Neural cell (in vitro differentiated cells): ENCODE data around the gene GJA3. TPM values are rescaled to one million over a fixed set of nuclear protein-coding genes. Genes with fewer than 3 reads are reported as not detected.

Experiments
- H2AFZ ChIP-seq: fragments of 200-600, 300-800 bp; sonication (generic), shearing (Covaris generic); 2 replicates; pipeline ENCODE4 v1.6.0; 2014; ENCODE audit warnings: low read depth, mild to moderate bottlenecking, antibody characterized with exemption, low read length, moderate library complexity
- H3F3A ChIP-seq: fragments of 200-600 bp; shearing (Covaris generic); 2 replicates; pipeline ENCODE4 v1.6.1; 2016; ENCODE audit warnings: mild to moderate bottlenecking, moderate library complexity, mixed read lengths, antibody characterized with exemption, low read length; ENCODE audit not compliant: insufficient read depth, poor library complexity, severe bottlenecking
- H3K27ac ChIP-seq: fragments of 200-600, 300-800 bp; sonication (generic), shearing (Covaris generic); 2 replicates; pipeline ENCODE4 v1.5.1; 2014; ENCODE audit warnings: mild to moderate bottlenecking, low read length, moderate library complexity
- H3K27me3 ChIP-seq: fragments of 300-800, 200-600 bp; sonication (generic), shearing (Covaris generic); 2 replicates; pipeline ENCODE4 v1.6.0; 2014; ENCODE audit warnings: mild to moderate bottlenecking, low read depth, low read length, moderate library complexity; ENCODE audit not compliant: insufficient read depth
- H3K36me3 ChIP-seq: fragments of 300-800, 200-600 bp; sonication (generic), shearing (Covaris generic); 2 replicates; pipeline ENCODE4 v1.5.1; 2014; ENCODE audit warnings: mild to moderate bottlenecking, antibody characterized with exemption, low read length, moderate library complexity; ENCODE audit not compliant: insufficient read depth
- H3K4me2 ChIP-seq: fragments of 300-800, 200-600 bp; sonication (generic), shearing (Covaris generic); 2 replicates; pipeline ENCODE4 v1.6.0; 2014; ENCODE audit warnings: mild to moderate bottlenecking, low read length
- H3K4me3 ChIP-seq: fragments of 300-800, 200-600 bp; sonication (generic), shearing (Covaris generic); 2 replicates; pipeline ENCODE4 v1.5.1; 2014; ENCODE audit warnings: mild to moderate bottlenecking, low read length, moderate library complexity
- H3K79me2 ChIP-seq: fragments of 200-600 bp; shearing (Covaris generic); replicated peaks from 2 replicates; pipeline ENCODE4 v1.6.0; 2014; ENCODE audit warnings: mild to moderate bottlenecking, low read length, moderate library complexity; ENCODE audit not compliant: insufficient read depth
- H3K9ac ChIP-seq: fragments of 300-800, 200-600 bp; sonication (generic), shearing (Covaris generic); 2 replicates; pipeline ENCODE4 v1.6.1; 2016; ENCODE audit warnings: mild to moderate bottlenecking, low read length, mixed read lengths
- H3K9me2 ChIP-seq: fragments of 200-600 bp; shearing (Covaris generic); 2 replicates; pipeline ENCODE4 v1.6.1; 2016; ENCODE audit warnings: mild to moderate bottlenecking, low read length, mixed read lengths; ENCODE audit not compliant: insufficient read depth
- H3K9me3 ChIP-seq: fragments of 200-600, 300-800 bp; sonication (generic), shearing (Covaris generic); 2 replicates; pipeline ENCODE4 v1.6.1; 2016; ENCODE audit warnings: mild to moderate bottlenecking, mixed run types, low read length, moderate library complexity, mixed read lengths
- H4K20me1 ChIP-seq: fragments of 200-600 bp; shearing (Covaris generic); 2 replicates; pipeline ENCODE4 v1.6.1; 2016; ENCODE audit warnings: mild to moderate bottlenecking, mixed run types; ENCODE audit not compliant: insufficient read depth
- EZH2 ChIP-seq: fragments of 200-600, 300-800 bp; shearing (Covaris generic), sonication (generic); IDR thresholded peaks from 2 replicates; pipeline ENCODE4 v1.6.1; 2014; ENCODE audit warnings: antibody characterized with exemption, low read length, borderline replicate concordance, mild to moderate bottlenecking; ENCODE audit not compliant: insufficient read depth, poor library complexity, severe bottlenecking
- MXI1 ChIP-seq: fragments of 450-650 bp; conservative IDR thresholded peaks from 2 replicates; pipeline ENCODE4 v1.6.1; 2014; ENCODE audit warnings: antibody characterized with exemption, mild to moderate bottlenecking; ENCODE audit not compliant: poor library complexity, severe bottlenecking
- POLR2AphosphoS5 ChIP-seq: IDR thresholded peaks from 2 replicates; pipeline ENCODE4 v1.6.1; 2012
- polyA plus RNA-seq: library from polyadenylated mRNA; depleted of rRNA; stranded (reverse); fragments of >200 nt; gene quantifications from 2 replicates; pipeline ENCODE4 v1.2.3, GENCODE V29; 2014
- TF ChIP-seq, protein P1 (sequence below): fragments of 450-650 bp; IDR thresholded peaks from 2 replicates; pipeline ENCODE4 v1.5.1; 2014; ENCODE audit warnings: antibody characterized with exemption, mild to moderate bottlenecking, moderate library complexity; ENCODE audit not compliant: poor library complexity, severe bottlenecking
- TF ChIP-seq, protein P2 (sequence below): IDR thresholded peaks from 2 replicates; pipeline ENCODE4 v1.6.1; 2012; ENCODE audit warnings: borderline replicate concordance

The GJA3 gene
- polyA plus RNA-seq, 1 donor from 2014 or later: not detected

DNA sequence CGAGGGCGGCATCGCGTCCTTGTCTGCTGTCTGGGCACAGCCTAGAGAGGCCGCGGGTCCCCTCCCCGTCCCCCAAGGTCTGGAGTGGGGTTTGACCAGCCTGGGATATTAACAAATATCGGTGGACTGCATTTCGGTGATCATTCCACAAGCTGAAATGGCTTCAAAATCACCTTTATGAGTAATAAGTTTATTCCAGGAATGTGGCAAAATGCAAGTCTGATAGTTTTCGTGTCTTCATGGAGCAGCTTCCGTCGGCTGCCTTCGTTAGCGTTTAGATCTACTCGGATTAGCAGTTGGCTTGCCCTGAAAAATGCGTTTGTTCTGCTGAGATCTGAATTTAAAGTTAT, 1.1 kb upstream of the GJA3 start:
- Histone ChIP-seq H3K36me3 (no peaks in the 10 kb centered on the region), H2AFZ (no peak overlapping the region), H3K79me2 (no peaks in the 10 kb centered on the region), H3K9ac (no peak overlapping the region), H3K27ac (no peak overlapping the region), H3K9me3 (no peaks in the 10 kb centered on the region), H3K27me3 (peaks cover 71% of the 10 kb centered on the region), H3K4me2 (no peak overlapping the region), H3K9me2 (no peaks in the 10 kb centered on the region), H3F3A (no peaks in the 10 kb centered on the region), H3K4me3 (peak overlapping the region; percentile 65), H4K20me1 (no peaks in the 10 kb centered on the region)
- TF ChIP-seq, protein P1, sequence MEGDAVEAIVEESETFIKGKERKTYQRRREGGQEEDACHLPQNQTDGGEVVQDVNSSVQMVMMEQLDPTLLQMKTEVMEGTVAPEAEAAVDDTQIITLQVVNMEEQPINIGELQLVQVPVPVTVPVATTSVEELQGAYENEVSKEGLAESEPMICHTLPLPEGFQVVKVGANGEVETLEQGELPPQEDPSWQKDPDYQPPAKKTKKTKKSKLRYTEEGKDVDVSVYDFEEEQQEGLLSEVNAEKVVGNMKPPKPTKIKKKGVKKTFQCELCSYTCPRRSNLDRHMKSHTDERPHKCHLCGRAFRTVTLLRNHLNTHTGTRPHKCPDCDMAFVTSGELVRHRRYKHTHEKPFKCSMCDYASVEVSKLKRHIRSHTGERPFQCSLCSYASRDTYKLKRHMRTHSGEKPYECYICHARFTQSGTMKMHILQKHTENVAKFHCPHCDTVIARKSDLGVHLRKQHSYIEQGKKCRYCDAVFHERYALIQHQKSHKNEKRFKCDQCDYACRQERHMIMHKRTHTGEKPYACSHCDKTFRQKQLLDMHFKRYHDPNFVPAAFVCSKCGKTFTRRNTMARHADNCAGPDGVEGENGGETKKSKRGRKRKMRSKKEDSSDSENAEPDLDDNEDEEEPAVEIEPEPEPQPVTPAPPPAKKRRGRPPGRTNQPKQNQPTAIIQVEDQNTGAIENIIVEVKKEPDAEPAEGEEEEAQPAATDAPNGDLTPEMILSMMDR: no peak
- TF ChIP-seq EZH2: peak; percentile 30

DNA sequence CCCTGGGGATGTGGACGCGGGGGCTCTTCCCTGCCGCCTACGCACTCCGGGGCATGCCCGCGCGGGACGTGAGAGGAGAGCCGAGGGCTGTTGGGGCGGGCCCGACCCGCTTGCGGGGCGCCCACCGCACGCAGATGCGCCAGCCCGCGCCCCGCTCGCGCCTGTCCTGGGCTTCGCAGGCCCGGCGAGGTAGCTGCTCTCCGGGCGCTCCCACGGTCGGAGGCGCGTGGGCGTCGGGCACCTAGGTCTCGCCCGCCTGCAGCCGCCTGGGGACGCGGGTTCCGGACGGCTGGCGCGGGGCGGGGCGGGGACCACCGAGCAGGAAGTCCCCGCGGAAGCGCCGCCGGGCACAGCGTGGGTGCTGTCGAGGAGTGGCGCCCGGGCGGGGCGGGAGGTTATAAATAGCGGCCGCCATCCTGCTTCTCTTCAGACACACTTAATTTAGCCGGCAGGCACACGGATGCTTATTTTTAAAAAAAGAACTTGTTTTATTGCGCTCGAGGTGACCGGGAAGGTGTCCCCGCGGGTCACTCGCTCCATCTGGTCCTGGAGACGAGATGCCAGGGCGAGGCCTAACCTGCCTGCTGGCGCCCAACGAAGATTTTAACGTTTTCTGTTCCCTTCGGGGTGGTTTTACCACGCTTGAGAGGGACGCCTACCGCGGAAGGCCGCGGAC, 561 bp upstream of the GJA3 start:
- H3K79me2 ChIP-seq: no peaks in the 10 kb centered on the region
- H3K27me3 ChIP-seq: peaks cover 76% of the 10 kb centered on the region
- no peaks in the 10 kb centered on the region for H3K9me2 ChIP-seq
- peak overlapping the region; percentile 65 for H3K4me3 ChIP-seq
- H3K27ac ChIP-seq: no peak overlapping the region
- no peak overlapping the region for H3K9ac ChIP-seq
- H3K9me3 ChIP-seq: no peaks in the 10 kb centered on the region
- H3K36me3 ChIP-seq: no peaks in the 10 kb centered on the region
- TF ChIP-seq POLR2AphosphoS5 (no peak), MXI1 (no peak)
- TF ChIP-seq, protein P1: no peak
- TF ChIP-seq, protein P2, sequence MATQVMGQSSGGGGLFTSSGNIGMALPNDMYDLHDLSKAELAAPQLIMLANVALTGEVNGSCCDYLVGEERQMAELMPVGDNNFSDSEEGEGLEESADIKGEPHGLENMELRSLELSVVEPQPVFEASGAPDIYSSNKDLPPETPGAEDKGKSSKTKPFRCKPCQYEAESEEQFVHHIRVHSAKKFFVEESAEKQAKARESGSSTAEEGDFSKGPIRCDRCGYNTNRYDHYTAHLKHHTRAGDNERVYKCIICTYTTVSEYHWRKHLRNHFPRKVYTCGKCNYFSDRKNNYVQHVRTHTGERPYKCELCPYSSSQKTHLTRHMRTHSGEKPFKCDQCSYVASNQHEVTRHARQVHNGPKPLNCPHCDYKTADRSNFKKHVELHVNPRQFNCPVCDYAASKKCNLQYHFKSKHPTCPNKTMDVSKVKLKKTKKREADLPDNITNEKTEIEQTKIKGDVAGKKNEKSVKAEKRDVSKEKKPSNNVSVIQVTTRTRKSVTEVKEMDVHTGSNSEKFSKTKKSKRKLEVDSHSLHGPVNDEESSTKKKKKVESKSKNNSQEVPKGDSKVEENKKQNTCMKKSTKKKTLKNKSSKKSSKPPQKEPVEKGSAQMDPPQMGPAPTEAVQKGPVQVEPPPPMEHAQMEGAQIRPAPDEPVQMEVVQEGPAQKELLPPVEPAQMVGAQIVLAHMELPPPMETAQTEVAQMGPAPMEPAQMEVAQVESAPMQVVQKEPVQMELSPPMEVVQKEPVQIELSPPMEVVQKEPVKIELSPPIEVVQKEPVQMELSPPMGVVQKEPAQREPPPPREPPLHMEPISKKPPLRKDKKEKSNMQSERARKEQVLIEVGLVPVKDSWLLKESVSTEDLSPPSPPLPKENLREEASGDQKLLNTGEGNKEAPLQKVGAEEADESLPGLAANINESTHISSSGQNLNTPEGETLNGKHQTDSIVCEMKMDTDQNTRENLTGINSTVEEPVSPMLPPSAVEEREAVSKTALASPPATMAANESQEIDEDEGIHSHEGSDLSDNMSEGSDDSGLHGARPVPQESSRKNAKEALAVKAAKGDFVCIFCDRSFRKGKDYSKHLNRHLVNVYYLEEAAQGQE: no peak
- H4K20me1 ChIP-seq: no peaks in the 10 kb centered on the region
- H2AFZ ChIP-seq: no peak overlapping the region
- no peak overlapping the region for H3K4me2 ChIP-seq
- no peaks in the 10 kb centered on the region for H3F3A ChIP-seq
